Stomach (tissue), 4 donors: ENCODE data around the gene PKHD1.

Source experiments
- EP300 ChIP-seq: sonication (generic); formaldehyde crosslinking; IDR thresholded peaks from one replicate; pipeline ENCODE4 v1.6.1; 2017; ENCODE audit warnings: antibody characterized with exemption
- POLR2A ChIP-seq, 4 donors: fragments of 450-650 bp; IDR thresholded peaks; one replicate each; pipeline ENCODE4 v1.6.1; 2016; ENCODE audit warnings: antibody characterized with exemption in 4 of 4, control low read depth in 2 of 4, mild to moderate bottlenecking in 1 of 4, moderate library complexity in 1 of 4
- POLR2AphosphoS5 ChIP-seq, 3 donors: sonication (generic); formaldehyde crosslinking; IDR thresholded peaks; one replicate each; pipeline ENCODE4 v1.6.1; 2016; ENCODE audit warnings: antibody characterized with exemption in 3 of 3
- TF ChIP-seq, protein P1 (sequence below), 7 experiments: fragments of 450-650 bp in 4 of 7; fragments of 200-600 bp in 3 of 7; sonication (generic) in 3 of 7; IDR thresholded peaks; one replicate each; pipeline ENCODE4 v1.5.1; 2016 to 2019; ENCODE audit warnings: antibody characterized with exemption in 7 of 7, control low read depth in 2 of 7, mild to moderate bottlenecking in 1 of 7

DNA sequence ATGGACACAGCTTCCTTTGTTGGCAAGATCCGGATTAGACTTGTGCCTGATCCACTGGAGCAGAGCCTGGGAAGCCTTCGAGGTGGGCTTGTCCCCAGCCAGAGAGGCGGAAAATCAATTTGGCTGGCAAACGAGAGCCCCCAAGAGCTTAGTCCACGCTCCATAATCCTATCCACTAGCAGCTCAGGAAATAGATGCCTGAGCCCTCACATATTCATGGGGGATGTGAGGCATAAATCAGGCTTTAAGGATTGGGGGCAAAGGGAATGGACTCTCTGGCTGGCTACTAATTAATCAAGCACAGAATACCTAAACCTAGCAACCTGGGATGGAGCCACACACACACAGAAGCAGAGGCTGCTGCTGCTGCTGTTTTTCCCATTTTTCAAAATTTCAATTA lies 137.9 kb downstream of the PKHD1 start:
- TF ChIP-seq POLR2A (IDR thresholded peaks at IDR 0.05) (no peak), POLR2AphosphoS5 (IDR thresholded peaks at IDR 0.05) (no peak), EP300 (no peak)
- TF ChIP-seq, protein P1, sequence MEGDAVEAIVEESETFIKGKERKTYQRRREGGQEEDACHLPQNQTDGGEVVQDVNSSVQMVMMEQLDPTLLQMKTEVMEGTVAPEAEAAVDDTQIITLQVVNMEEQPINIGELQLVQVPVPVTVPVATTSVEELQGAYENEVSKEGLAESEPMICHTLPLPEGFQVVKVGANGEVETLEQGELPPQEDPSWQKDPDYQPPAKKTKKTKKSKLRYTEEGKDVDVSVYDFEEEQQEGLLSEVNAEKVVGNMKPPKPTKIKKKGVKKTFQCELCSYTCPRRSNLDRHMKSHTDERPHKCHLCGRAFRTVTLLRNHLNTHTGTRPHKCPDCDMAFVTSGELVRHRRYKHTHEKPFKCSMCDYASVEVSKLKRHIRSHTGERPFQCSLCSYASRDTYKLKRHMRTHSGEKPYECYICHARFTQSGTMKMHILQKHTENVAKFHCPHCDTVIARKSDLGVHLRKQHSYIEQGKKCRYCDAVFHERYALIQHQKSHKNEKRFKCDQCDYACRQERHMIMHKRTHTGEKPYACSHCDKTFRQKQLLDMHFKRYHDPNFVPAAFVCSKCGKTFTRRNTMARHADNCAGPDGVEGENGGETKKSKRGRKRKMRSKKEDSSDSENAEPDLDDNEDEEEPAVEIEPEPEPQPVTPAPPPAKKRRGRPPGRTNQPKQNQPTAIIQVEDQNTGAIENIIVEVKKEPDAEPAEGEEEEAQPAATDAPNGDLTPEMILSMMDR (IDR thresholded peaks at IDR 0.05) = no peak
